ENCODE measurements around the gene ITGB5.

GRCh38 chr3:124802702-124803101 lies 84.5 kb downstream of the ITGB5 start:
- no peak for TF ChIP-seq POLR2A (IDR thresholded peaks at IDR 0.05)
- TF ChIP-seq CTCF (IDR thresholded peaks at IDR 0.05) = no peak
